ENCODE results near the gene NDFIP2. TPM values are rescaled to one million over a fixed set of nuclear protein-coding genes. Genes with fewer than 3 reads are reported as not detected.

NDFIP2 gene
- polyA plus RNA-seq, 1 donor (not counting 4 experiments of a cell fraction or from before 2014, with no cell fraction given), result 244 TPM

DNA sequence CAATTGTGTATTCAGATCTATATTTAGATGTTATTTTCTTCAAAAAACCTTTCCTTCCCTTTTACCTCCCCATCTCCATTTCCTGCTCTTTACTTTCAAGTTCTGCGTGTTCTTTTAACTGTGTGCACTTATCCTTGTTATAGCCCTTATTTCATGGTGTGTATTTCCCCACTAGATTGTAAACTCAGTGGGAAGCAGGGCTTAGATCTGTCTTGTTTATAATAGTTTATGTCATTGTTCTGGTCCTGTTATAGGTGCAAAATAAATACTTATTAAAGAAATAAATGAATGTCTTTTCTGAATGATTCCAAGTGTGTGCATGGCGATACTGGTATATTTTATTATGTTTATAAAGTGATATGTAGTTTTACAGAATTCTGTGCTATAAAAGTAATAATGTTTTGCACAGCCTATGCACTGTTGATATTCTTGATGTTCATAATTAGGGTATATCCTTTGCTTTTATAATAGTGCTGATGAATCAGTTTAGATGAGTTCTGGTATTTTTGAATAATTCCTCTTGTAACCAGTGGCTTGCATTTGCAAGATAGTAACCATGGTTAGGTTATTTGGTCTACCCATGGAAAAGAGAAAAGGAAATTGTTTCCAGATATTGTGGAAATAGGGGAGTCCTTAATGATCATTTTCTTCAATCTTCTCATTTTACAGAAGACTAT lies 12.1 kb downstream of the NDFIP2 start:
- Histone ChIP-seq H3K27me3 (ENCODE audit: control insufficient read depth, extremely low read depth, insufficient read depth, low read length) (no peaks in the 10 kb centered on the region), H3K4me3 (ENCODE audit: control insufficient read depth in 2 of 3, extremely low read depth in 1 of 3, insufficient read depth in 2 of 3, low read depth in 1 of 3, low read length in 3 of 3) (peak overlapping the region; percentile 24 to 66 (median 56)), H3K4me2 (ENCODE audit: control insufficient read depth, extremely low read depth, insufficient read depth, low read depth, low read length) (peak overlapping the region; percentile 94), H3K4me1 (ENCODE audit: control insufficient read depth, extremely low read depth, insufficient read depth, low read length) (peaks cover 80% of the 10 kb centered on the region), H3K9ac (ENCODE audit: control insufficient read depth, extremely low read depth, insufficient read depth, low read length) (peak overlapping the region; percentile 83), H4K20me1 (ENCODE audit: control insufficient read depth, extremely low read depth, insufficient read depth, low read length) (no peaks in the 10 kb centered on the region), H3K27ac (ENCODE audit: control insufficient read depth, insufficient read depth, low read length) (peak overlapping the region; percentile 97), H2AFZ (ENCODE audit: control insufficient read depth, low read length) (no peak overlapping the region), H3K9me3 (ENCODE audit: control insufficient read depth, low read depth, low read length) (no peaks in the 10 kb centered on the region), H3K36me3 (ENCODE audit: control insufficient read depth in 2 of 2, extremely low read depth in 1 of 2, insufficient read depth in 2 of 2, low read length in 2 of 2) (peaks cover 3 to 5% of the 10 kb centered on the region in 2 experiments), H3K79me2 (ENCODE audit: control insufficient read depth, insufficient read depth, low read length) (peaks cover 93% of the 10 kb centered on the region), H3K9me1 (ENCODE audit: control insufficient read depth, extremely low read depth, insufficient read depth, low read length) (no peaks in the 10 kb centered on the region)
- TF ChIP-seq EZH2 (IDR thresholded peaks at IDR 0.05; ENCODE audit: low read length), result no peak
- TF ChIP-seq, protein P1, sequence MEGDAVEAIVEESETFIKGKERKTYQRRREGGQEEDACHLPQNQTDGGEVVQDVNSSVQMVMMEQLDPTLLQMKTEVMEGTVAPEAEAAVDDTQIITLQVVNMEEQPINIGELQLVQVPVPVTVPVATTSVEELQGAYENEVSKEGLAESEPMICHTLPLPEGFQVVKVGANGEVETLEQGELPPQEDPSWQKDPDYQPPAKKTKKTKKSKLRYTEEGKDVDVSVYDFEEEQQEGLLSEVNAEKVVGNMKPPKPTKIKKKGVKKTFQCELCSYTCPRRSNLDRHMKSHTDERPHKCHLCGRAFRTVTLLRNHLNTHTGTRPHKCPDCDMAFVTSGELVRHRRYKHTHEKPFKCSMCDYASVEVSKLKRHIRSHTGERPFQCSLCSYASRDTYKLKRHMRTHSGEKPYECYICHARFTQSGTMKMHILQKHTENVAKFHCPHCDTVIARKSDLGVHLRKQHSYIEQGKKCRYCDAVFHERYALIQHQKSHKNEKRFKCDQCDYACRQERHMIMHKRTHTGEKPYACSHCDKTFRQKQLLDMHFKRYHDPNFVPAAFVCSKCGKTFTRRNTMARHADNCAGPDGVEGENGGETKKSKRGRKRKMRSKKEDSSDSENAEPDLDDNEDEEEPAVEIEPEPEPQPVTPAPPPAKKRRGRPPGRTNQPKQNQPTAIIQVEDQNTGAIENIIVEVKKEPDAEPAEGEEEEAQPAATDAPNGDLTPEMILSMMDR (optimal IDR thresholded peaks at IDR 0.05 in 1 of 3, IDR thresholded peaks at IDR 0.05 in 1 of 3, conservative IDR thresholded peaks at IDR 0.05 in 1 of 3; ENCODE audit: extremely low read depth in 1 of 3, insufficient read depth in 2 of 3, low read length in 3 of 3), result no peak
- dilution Hi-C loops (cut with MboI; ENCODE audit: extremely low pct_ligation_motif_present, low sequenced_read_pairs), result no loop called here
- no peak for DNase-seq (ENCODE audit: low read depth, low spot score)
- no peak for FAIRE-seq

DNA sequence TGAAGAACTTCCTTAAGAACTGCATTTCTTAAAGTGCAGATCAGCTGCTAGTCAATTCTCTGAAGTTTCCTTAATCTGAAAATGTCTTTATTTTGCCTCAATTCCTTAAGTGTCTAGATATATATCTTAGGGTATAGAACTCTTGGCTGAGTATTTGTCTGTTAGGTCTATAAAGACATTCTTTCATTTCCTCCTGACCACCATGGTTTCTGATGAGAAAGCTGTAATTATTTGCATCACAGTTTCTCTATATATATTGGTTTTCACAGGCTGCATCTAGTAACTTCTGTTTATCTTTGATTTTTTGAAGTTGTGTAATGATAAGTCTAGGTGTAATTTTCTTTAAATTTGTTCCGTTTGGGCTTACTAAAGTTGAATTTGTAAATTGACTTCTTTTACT lies 15.2 kb downstream of the NDFIP2 start:
- no peak overlapping the region for H2AFZ ChIP-seq (ENCODE audit: control insufficient read depth, low read length)
- peak overlapping the region; percentile 51 for H3K9ac ChIP-seq (ENCODE audit: control insufficient read depth, extremely low read depth, insufficient read depth, low read length)
- H3K4me2 ChIP-seq (ENCODE audit: control insufficient read depth, extremely low read depth, insufficient read depth, low read depth, low read length), result peak overlapping the region; percentile 87
- dilution Hi-C loops (cut with MboI; ENCODE audit: extremely low pct_ligation_motif_present, low sequenced_read_pairs), result no loop called here
- H3K36me3 ChIP-seq (ENCODE audit: control insufficient read depth in 2 of 2, extremely low read depth in 1 of 2, insufficient read depth in 2 of 2, low read length in 2 of 2), result no peaks in the 10 kb centered on the region
- no peaks in the 10 kb centered on the region for H3K9me1 ChIP-seq (ENCODE audit: control insufficient read depth, extremely low read depth, insufficient read depth, low read length)
- peak overlapping the region in 2 of 3 experiments; percentile 1 to 51 for H3K4me3 ChIP-seq (ENCODE audit: control insufficient read depth in 2 of 3, extremely low read depth in 1 of 3, insufficient read depth in 2 of 3, low read depth in 1 of 3, low read length in 3 of 3)
- no peaks in the 10 kb centered on the region for H3K9me3 ChIP-seq (ENCODE audit: control insufficient read depth, low read depth, low read length)
- no peaks in the 10 kb centered on the region for H3K27me3 ChIP-seq (ENCODE audit: control insufficient read depth, extremely low read depth, insufficient read depth, low read length)
- H3K4me1 ChIP-seq (ENCODE audit: control insufficient read depth, extremely low read depth, insufficient read depth, low read length), result peaks cover 60% of the 10 kb centered on the region
- DNase-seq (ENCODE audit: low read depth, low spot score), result no peak
- FAIRE-seq, result no peak
- H4K20me1 ChIP-seq (ENCODE audit: control insufficient read depth, extremely low read depth, insufficient read depth, low read length), result no peaks in the 10 kb centered on the region
- TF ChIP-seq EZH2 (IDR thresholded peaks at IDR 0.05; ENCODE audit: low read length), result no peak
- TF ChIP-seq, protein P1 (optimal IDR thresholded peaks at IDR 0.05 in 1 of 3, IDR thresholded peaks at IDR 0.05 in 1 of 3, conservative IDR thresholded peaks at IDR 0.05 in 1 of 3; ENCODE audit: extremely low read depth in 1 of 3, insufficient read depth in 2 of 3, low read length in 3 of 3), result no peak
- peaks cover 93% of the 10 kb centered on the region for H3K79me2 ChIP-seq (ENCODE audit: control insufficient read depth, insufficient read depth, low read length)
- peak overlapping the region; percentile 51 for H3K27ac ChIP-seq (ENCODE audit: control insufficient read depth, insufficient read depth, low read length)
